GM21515 (cell line): Measurements from ENCODE around the gene SYNPR.
A peak's percentile ranks its signal among the peaks of the same experiment; 100 is the strongest.
"Not testable (repeated sequence)": the region's sequence is repeated elsewhere in the genome, so short reads cannot be mapped to it uniquely, and the experiment has no call there.

Source experiments
- ATAC-seq: cut with Tn5 transposase; IDR thresholded peaks from one replicate; pipeline ENCODE4 v1.9.1; 2021; ENCODE audit not compliant: unreplicated experiment

SYNPR gene

DNA sequence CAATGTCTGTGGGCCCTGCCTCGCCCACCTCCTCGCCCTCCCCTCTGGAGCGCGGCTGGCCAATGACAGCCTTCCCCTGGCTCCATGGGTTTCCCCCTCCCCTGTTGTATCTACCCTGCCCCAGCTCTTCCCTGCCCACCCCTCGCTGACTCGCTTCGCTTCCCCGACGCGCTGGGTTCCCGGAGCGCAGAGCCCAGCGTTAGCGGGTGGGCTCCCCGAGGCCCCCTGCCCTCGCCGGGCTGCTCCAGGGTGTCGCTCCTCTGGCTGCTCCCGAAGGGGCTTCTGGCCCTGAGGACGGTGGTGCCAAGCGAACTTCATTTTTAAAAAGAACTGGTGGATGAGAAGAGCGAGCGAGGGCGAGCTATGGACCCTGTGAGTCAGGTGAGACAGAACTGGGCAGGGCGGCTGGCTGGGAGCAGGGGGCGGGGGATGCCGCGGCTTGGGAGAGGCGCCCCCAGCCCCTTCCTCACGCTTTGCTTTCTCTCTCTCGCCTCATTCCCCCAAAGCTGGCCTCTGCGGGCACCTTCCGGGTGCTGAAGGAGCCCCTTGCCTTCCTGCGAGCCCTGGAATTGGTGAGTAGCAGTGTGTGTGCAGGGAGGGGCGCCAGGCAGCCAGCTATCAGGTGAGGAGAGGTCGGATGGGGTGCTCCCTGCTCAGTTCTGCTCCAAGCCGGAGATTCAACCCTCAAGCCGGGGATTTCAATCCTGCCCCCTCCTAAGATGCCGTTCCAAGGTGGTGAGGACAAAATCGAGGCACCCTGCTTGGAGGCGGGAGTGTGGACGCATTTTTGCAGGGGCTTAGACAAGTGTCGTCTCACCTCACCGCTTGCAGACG lies at the start of gene SYNPR:
SYNPR (plus strand) TSS at position 138 of the 834 bp plus-strand sequence.
- no peak for ATAC-seq

DNA sequence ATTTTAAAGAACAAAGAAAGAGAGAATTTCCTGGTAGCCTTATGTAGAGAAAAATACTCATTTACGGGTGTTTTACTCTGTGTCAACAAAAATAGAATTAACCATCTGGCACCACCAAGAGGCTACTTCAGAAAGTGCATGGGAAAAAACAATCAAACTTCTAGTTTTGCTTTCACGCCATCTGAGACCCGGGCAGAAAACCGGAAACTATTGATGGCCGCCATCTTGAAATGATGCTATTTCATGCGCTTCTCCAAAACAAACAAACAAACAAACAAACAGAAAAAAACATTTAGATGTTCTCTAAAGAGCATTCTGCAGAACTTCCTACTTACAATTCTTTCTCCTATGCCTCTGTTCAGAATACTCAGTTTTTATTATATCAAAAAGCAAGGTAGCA lies 49.4 kb upstream of the SYNPR start:
- ATAC-seq = peak; percentile 70

GRCh38 chr3:63230146-63230545 lies 48.0 kb upstream of the SYNPR start:
- no peak for ATAC-seq

DNA sequence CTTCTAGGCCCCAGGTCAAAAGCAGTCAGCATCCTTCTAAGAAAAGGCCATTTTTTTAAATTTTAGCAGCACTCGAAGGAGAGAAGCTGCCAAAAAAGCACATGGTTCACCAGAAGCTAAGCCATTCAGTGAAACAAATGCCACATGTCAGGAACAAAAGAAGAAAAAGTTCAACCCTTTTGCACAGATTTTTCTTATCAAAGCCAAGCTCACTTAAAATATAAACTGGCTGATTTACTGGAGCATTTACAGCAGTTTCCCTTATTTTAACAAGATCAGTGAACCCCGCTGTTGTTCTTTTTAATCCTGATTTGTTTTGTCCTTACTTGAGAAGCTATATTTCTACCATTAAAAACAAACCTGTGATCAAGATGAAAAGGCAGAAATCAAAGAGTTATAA lies 46.5 kb upstream of the SYNPR start:
- ATAC-seq = no peak

DNA sequence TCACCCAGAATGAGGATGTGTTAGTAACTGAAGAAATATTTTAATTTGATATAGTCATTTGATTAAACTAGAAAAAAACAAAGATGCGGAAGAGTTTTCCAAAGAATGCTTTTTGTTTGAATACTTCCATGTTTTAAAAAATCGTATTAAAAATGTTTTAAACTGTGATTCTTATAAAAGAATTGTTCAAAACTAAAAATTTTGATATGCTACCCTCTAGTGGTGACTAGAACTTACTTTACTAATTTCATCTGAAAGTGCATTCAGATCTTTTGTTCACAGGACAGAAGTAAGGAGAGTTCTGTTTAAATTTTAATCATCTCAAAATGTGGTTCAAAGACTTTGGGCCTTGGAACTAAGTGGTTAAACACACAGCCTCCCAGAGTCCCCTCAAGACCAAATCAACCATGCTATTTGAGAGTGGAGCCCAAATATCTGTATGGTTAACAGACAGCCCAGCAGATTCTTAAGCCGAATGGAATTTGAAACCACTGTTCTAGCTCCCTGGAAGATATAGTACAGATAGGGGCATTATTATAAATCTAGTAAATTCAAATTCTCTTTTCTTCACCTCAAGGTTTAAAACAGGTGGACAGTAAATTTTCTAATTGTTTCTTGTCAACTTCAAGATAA lies 45.2 kb upstream of the SYNPR start:
- ATAC-seq = no peak

DNA sequence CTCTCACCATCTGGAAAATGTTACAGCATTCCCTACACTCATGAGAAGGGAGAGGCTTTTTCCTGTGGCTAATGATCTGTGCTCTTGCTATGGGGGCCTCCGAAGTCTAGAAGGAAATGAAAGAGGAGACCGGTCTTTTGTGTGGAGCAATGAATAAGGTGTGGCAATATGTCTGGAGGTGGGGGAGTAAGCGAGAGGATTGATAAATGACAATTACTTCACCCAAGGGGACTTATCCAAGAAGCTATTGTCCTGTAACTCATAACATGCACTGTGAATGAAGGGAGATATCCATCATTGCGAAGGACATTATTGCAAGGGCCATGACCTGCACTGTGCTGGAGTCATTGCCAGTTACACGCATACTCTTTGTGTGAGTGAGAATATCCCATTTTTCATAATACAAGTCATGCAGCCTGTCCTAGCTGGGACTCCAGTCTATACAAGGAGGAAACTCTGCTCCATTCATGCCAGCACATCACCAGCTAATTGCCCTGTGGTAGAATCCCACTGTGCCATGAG lies 37.7 kb upstream of the SYNPR start:
- ATAC-seq = no peak

DNA sequence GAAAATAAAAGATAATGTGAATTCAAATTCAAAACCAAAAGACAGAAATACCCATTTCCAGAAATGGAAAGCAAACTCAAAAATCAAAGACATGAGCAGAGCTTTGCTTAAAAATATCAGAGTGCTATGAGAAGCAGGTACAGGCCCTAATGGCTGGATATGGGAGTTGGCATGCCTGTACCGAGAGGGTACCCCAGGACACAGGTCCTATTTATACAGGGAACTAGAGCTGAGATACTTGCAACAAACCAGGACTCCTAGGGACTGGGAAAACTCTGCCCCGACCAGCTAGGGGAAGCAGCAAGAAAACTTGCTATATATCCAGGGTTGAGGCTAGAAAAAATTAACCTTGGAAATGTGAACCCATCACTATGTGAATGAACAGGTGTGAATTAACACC lies 36.0 kb upstream of the SYNPR start:
- no peak for ATAC-seq

DNA sequence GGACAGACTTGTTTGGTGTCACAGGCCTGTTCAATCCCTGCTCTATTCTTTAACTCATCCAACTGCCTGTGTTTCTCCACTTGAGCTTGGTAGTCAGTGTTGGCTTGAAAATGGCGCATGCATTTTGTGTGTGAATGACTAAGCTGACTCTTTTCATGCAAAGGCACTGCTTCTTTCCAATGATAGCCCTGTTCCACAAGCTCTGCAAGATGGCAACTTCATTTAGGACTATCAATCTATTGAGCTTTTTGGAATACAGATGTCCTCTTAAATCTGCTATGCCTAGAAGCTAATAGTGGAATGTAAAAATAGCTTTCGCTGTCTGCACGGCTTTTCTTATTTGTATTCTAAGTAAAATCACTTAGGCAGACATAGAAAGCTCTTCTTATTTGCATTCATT lies 33.6 kb upstream of the SYNPR start:
- no peak for ATAC-seq

DNA sequence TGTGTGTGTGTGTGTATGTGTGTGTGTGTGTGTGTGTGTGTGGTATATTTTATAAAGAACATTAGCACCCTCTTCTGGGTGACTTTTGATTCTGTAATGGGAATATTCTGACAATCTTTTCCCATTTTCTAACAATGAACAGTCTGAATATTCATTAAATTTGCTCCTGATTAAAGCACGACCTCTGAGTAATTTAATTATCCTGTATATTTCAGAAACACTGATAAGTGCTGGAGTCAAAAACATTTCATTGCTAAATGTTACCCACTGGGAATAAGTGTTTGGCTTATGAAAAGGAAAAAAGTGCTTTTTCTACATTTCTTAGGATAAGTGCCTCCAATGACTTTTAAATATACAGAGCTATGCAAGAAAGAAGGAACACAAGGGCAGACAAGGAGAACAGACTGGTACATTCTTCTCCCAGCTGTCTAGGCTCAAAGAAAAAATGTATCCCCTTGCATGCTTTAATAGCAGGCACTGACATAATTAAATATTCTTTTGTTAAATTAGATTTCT lies 32.3 kb upstream of the SYNPR start:
- ATAC-seq = no peak

DNA sequence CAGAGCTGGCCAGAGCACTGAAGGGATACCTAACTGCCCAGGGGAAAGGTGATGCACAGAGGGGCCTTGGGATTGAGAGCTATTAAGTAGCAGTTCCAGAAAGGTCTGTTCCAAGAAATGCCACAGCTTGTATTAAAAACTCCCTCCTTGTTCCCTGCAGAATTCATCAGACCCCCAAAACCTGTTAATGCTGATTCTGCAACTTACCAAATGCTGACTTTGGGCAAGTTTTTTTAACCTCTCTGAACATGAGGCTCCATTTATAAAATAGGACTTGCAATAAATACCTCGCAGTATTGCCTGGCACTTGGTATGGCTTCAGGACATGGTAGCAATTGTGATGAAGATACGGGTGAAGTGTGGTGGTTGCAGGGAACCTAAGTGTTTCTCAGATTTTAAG lies 30.1 kb upstream of the SYNPR start:
- no peak for ATAC-seq

DNA sequence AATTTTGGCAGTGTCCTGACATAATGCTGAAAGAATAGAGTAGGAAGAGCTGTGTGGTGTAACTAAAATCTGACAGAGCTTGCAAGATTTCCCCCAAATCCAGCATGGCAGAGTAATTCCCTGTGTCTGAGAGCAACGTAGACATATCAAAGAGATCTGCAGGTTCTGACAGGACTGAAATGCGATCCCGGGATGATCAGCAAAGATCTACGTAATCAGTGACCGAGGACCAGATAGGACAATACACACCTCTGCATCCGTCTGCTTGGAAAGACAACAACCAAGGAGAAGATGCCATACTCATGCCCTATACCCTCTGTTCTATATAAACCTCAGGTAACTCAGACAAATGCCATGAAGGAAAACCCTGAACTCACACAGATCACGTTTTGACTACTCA lies 26.6 kb upstream of the SYNPR start:
- no peak for ATAC-seq

- ATAC-seq = not testable (repeated sequence)
Measured at GRCh38 chr3:63255819-63256218, 22.3 kb upstream of the SYNPR start.

DNA sequence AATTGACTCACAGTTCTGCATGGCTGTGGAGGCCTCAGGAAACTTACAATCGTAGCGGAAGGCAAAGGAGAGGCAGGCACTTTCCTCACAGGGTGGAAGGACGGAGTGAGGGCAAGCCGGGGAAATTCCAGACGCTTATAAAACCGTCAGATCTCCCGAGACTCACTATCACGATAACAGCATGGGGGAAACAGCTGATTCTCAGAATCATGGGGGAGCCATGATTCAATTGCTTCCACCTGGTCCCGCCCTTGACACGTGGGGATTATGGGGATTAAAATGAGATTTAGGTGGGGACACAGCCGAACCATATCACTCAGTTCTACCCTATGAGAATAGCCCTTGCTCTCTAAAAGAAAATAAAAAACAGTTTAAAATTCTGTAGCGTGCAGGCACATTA lies 13.4 kb upstream of the SYNPR start:
- ATAC-seq = no peak

GRCh38 chr3:63274359-63274758 lies 3.7 kb upstream of the SYNPR start:
- ATAC-seq = no peak

DNA sequence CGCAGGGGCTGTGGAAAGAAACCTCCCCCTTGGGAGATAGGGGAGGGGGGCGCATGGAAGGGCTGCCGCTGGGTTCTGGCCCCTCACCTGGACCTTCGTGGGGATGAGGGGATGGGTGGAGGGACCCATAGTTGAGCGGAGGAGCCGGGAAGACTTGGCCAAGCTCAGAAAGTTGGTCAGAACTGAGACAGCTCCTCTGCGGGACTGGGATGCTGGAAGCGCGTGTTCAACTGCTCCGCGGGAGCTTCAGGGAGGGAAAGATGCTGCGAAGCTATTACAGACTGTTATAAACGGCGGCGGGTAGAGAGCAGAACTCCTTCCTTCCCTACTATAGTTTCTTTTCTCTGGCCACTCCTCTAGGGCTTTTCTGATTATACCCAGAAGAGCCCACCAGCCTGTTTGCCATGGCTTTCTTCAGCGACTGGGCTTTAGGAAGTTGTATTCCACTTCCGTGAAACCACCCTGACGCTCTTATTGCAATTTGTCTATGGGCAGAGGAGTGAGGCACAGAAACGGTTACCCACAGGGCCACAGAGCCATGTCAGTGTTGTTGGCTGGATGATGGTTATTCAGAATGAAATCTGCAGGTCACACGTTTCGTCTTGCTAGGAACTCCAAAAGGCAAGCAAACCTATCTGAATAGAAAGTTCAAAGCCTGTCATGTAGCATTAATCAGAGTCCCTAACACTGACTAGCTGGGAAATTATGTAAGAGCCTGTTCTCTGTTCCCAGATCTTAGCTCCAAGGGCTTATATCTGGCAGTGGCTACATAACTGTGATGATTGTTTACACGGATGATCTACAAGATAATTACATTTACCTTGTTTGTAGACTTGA lies 1.1 kb downstream of the SYNPR start:
- no peak for ATAC-seq

DNA sequence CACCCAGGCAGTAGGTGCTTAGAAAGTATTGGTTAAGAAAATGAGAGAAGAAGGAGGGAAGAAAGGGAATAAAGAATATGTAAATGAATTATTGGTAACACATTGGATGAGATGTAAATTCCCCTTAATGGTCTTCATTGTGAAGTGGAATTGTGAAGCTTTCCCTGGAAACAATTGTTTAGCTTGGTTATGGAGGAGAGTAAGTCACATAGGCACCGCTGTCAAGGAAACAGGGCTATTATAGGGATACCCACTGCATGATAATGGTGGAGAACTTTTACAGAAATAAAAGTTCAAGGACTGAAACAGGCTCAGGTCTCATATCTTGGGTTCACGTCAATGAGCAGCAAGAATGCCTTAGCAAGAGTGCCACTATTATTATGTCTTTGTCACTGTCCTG lies 9.5 kb downstream of the SYNPR start:
- ATAC-seq = no peak

DNA sequence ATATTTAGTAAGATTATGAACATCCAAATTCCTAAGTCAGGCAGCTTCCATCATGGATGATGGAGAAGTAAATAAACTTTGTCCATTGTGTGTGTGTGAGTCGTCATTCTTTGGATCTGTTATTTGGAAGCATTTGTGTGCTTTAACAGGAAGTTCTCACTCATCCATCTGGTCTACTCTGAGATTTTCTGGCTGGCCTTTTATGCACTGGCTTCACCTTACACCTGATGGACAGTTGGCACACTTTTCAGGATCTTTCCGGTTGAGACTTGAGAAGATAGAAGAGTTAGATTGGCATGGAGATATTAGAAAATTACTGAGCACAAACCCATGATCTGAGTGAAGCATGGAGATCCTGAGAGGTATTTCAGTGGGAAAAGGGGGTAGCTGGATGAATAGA lies 12.6 kb downstream of the SYNPR start:
- ATAC-seq = no peak

DNA sequence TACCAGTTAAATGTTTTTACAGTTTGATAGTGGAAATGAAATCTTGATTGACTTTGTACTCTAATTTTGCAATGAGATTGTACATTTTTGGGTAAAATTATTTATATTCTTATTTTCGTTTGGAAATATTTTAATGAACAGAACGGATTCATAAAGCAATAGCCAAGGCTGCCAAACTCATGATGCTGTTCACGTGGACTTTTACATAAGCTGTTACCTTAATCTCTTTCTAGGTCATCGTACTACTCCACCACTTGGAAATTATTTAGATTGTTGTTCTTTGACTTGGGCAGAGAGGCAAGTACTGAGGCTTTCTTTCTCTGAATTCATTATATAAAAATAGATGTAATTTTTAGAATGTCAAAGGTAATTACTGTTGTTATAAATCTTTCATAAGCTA lies 16.2 kb downstream of the SYNPR start:
- ATAC-seq = no peak

- ATAC-seq = no peak
Measured at GRCh38 chr3:63295356-63295755, 17.2 kb downstream of the SYNPR start.

DNA sequence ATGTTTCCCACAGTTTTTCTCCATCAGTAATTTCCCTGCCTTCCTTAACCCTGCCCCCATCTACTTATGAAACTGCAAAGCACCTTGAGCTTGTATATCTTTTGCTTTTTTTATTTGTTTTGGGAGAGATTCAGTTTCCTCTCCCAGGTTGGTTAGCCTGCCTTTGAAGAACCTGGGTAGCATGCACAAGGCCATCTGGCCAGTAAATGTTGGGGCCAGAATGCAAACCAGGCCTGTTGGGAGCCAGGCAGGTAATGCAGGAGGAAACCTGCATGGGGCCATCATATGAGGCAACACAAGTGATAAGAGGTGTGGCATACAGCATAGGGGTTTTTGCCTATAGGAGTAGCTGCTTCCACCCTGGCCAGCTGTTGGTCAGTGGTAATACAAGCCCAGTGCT lies 17.7 kb downstream of the SYNPR start:
- no peak for ATAC-seq

- ATAC-seq = no peak
Measured at GRCh38 chr3:63296249-63296648, 18.1 kb downstream of the SYNPR start.
